Fibroblast of the aortic adventitia (primary cell): Measurements from ENCODE around the gene ETV5. TPM values are rescaled to one million over a fixed set of nuclear protein-coding genes. Genes with fewer than 3 reads are reported as not detected.

Experiments used
- DNase-seq: peaks from one replicate; pipeline ENCODE4 v3.0.0-alpha.2; 2010; ENCODE audit warnings: low read depth
- H3K4me3 ChIP-seq: 2 replicates; pipeline ENCODE4 v1.5.1; 2011; ENCODE audit warnings: low read depth, mild to moderate bottlenecking, control low read depth, low read length, moderate library complexity
- CTCF ChIP-seq: IDR thresholded peaks from 2 replicates; pipeline ENCODE4 v1.5.1; 2011; ENCODE audit warnings: mild to moderate bottlenecking, low read length, control low read depth, inconsistent platforms; ENCODE audit not compliant: insufficient read depth
- total RNA-seq: library from RNA; depleted of rRNA; stranded (reverse); fragments of >200 nt; gene quantifications from 2 replicates; pipeline ENCODE4 v1.2.3, GENCODE V29; 2012; ENCODE audit warnings: low replicate concordance

ETV5 gene
- total RNA-seq, 1 donor = 78.8 TPM

GRCh38 chr3:186090901-186091300 is 18.0 kb downstream of the ETV5 start:
- no peak for TF ChIP-seq CTCF

GRCh38 chr3:186088335-186088734 is 20.6 kb downstream of the ETV5 start:
- no peak overlapping the region for H3K4me3 ChIP-seq
- no peak for TF ChIP-seq CTCF
- no peak for DNase-seq

More at GRCh38 chr3:186090901-186091300, 18.0 kb downstream of the ETV5 start:
- DNase-seq = no peak
- H3K4me3 ChIP-seq = no peak overlapping the region

GRCh38 chr3:186084264-186084663 is 24.6 kb downstream of the ETV5 start:
- DNase-seq = no peak
- no peak for TF ChIP-seq CTCF

GRCh38 chr3:186083746-186084145 is 25.1 kb downstream of the ETV5 start:
- TF ChIP-seq CTCF = no peak
- peak; percentile 30 for DNase-seq
- no peak overlapping the region for H3K4me3 ChIP-seq

More at GRCh38 chr3:186084264-186084663, 24.6 kb downstream of the ETV5 start:
- no peak overlapping the region for H3K4me3 ChIP-seq

GRCh38 chr3:186082150-186082549 is 26.7 kb downstream of the ETV5 start:
- no peak for TF ChIP-seq CTCF
- H3K4me3 ChIP-seq = no peak overlapping the region
- no peak for DNase-seq

- DNase-seq = no peak
- H3K4me3 ChIP-seq = no peak overlapping the region
- no peak for TF ChIP-seq CTCF
These were observed 27.2 kb downstream of the ETV5 start for GRCh38 chr3:186081678-186082077.

- no peak overlapping the region for H3K4me3 ChIP-seq
- TF ChIP-seq CTCF = no peak
- DNase-seq = no peak
These were observed 27.9 kb downstream of the ETV5 start for GRCh38 chr3:186080849-186081438.
